Measurements from ENCODE around the gene TGOLN2. TPM values are rescaled to one million over a fixed set of nuclear protein-coding genes. Genes with fewer than 3 reads are reported as not detected.
"Not testable (repeated sequence)": the region's sequence is repeated elsewhere in the genome, so short reads cannot be mapped to it uniquely, and the experiment has no call there.

Gene TGOLN2
- total RNA-seq, 1 experiment from 2014 or later: 120 TPM

DNA sequence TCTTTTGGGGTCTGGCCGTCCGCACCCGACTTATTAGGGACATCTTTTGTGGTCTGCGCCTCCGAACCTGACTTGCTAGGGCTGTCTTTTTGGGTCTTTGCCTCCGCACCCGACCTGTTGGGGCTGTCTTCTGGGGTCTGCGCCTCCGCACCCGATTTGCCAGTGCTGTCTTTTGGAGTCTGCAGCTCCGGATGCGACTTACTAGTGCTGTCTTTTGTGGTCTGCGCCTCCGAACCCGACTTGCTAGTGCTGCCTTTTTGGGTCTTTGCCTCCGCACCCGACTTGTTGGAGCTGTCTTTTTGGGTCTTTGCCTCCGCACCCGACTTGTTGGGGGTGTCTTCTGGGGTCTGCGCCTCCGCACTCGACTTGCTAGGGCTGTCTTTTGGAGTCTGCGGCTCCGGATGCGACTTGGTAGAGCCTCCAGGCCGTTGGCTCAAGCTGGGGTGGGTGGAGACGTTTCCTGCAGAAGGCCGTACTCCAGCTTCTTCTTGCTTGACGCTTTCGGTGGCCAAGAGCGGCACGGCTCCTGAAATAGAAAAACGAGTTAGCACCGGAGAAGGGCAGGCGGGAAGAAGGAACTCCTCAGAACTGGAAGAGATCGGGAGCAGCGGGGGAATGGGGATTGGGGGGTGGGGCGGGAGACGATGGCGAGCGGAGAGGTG, 498 bp downstream of the TGOLN2 start:
- H3K4me1 ChIP-seq (replicated peaks): peaks cover 37% of the 10 kb centered on the region
- H3K27me3 ChIP-seq (replicated peaks): no peaks in the 10 kb centered on the region
- peak overlapping the region; percentile 96; the same call in 1 of the 2 replicates for H3K27ac ChIP-seq
- peak in 1 of 2 experiments; percentile 59 for DNase-seq (ENCODE audit: low read depth in 1 of 2, low spot score in 2 of 2)
- H3K9me3 ChIP-seq (replicated peaks): no peaks in the 10 kb centered on the region
- peak overlapping the region; percentile 62 for H3K4me3 ChIP-seq
- peaks cover 58% of the 10 kb centered on the region for H3K36me3 ChIP-seq

DNA sequence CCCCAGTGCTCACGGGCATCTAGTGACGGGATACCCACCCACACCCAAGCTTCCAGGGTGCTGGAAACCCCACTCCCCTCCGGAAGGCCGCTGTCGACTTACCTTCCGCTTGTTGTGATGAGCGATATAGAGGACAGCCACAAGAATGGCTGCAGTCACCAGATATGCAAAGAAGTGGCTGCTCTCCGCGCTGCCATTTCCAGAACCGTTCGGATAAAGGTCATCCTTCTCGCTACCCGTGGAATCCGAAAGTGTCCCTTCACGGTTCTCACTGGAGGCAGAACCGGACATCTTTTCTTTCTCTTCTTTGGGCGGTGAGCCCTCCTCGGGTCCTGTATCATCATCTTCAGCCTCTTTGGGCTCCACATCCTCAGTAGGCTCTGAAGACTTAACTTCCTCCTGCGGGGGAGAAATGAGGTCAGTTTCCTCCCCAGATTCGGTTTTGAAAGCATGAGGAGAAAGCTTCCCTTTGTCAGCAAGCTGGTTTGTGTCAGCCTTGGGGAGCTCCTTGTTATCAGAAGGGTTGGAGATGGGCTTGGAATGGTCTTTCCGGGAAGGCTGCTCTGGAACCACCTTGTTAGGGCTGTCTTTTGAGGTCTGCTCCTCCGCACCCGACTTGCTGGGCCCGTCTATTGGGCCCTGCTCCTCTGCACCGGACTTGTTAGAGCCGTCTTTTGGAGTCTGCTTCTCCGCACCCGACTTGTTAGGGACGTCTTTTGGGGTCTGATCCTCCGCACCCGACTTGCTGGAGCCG, 1.2 kb downstream of the TGOLN2 start:
- H3K4me3 ChIP-seq: peak overlapping the region; percentile 62
- peaks cover 65% of the 10 kb centered on the region for H3K36me3 ChIP-seq
- H3K4me1 ChIP-seq (replicated peaks): peaks cover 44% of the 10 kb centered on the region
- H3K27ac ChIP-seq: no peak overlapping the region
- peak in 1 of 2 experiments; percentile 50 for DNase-seq (ENCODE audit: low read depth in 1 of 2, low spot score in 2 of 2)
- no peaks in the 10 kb centered on the region for H3K9me3 ChIP-seq (replicated peaks)
- no peaks in the 10 kb centered on the region for H3K27me3 ChIP-seq (replicated peaks)

DNA sequence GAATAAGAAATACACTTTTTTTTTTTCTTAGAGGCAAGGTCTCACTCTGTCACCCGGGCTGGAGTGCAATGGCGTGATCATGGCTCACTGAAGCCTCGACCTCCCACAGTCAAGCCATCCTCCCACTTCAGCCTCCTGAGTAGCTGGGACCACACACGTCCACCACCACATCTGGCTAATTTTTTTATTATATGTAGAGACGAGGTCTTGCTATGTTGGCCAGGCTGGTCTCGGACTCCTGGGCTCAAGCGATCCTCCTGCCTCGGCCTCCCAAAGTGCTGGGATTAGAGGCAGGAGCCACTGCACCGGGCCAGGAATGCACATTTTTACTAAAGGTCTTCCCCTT, 2.4 kb downstream of the TGOLN2 start:
- Histone ChIP-seq H3K36me3 (peaks cover 76% of the 10 kb centered on the region), H3K4me3 (peak overlapping the region; percentile 62), H3K27ac (peak overlapping the region; percentile 38; the same call in 1 of the 2 replicates), H3K4me1 (replicated peaks) (peaks cover 54% of the 10 kb centered on the region), H3K9me3 (replicated peaks) (no peaks in the 10 kb centered on the region), H3K27me3 (replicated peaks) (no peaks in the 10 kb centered on the region)
- DNase-seq (ENCODE audit: low read depth in 1 of 2, low spot score in 2 of 2): peak; percentile 73 to 87

DNA sequence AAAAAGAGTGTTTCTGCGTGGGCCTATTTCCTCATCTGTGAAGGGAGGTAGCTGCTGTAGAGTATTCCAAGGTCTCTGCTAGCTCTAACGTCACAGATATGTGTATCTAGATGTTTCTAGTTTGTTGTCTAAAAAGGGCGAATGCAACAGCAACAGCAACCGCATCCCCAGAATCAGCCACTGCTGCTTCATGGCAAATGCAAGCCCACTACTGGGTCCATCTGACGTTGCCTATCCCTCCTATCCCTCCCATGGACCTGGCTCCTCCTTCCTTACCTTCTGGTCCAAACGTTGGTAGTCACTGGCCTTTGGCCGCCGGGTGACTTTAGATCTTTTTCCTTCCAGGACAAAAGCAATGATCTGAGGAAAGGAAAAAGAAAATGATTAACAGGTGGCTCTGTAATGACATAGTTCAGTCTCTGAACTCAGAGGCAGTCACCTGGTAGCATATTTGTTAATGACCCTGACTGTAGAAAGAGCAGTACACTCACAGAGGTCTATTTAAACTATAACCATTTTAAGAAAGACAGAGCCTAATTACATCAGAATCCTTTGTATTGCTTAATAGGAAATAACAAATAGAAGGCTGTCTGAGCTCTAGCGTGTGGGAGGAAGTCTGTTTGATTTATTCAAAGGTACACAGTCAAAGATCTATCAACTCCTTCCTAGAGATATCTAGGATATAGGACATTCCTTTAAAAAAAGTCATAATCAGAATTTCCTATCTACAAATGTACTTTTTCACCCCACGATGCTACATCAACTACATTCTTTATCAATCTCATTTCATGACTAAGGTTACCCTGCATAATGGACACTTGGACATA, 2.9 kb downstream of the TGOLN2 start:
- no peak for DNase-seq (ENCODE audit: low read depth in 1 of 2, low spot score in 2 of 2)
- peaks cover 55% of the 10 kb centered on the region for H3K4me1 ChIP-seq (replicated peaks)
- H3K4me3 ChIP-seq: peak overlapping the region; percentile 62
- H3K27me3 ChIP-seq (replicated peaks): no peaks in the 10 kb centered on the region
- no peaks in the 10 kb centered on the region for H3K9me3 ChIP-seq (replicated peaks)
- peak overlapping the region; percentile 38 for H3K27ac ChIP-seq
- H3K36me3 ChIP-seq: peaks cover 82% of the 10 kb centered on the region

DNA sequence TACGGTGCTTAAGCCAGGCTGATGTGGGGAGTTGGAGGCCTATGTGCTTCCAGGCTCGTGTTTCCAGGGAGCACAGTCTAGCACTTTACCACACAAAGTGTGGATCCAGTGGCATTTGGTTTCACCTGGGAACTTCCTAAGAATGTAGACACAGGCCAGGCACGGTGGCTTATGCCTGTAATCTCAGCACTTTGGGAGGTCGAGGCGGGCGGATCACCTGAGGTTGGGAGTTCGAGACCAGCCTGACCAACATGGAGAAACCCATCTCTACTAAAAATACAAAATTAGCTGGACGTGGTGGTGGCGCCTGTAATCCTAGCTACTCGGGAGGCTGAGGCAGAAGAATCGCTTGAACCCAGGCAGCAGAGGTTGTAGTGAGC, 3.8 kb downstream of the TGOLN2 start:
- Histone ChIP-seq H3K4me1 (replicated peaks) (peaks cover 60% of the 10 kb centered on the region), H3K36me3 (peaks cover 91% of the 10 kb centered on the region)
- H3K4me3 ChIP-seq; H3K27me3 ChIP-seq (replicated peaks); DNase-seq (ENCODE audit: low read depth in 1 of 2, low spot score in 2 of 2); H3K9me3 ChIP-seq (replicated peaks); H3K27ac ChIP-seq: not testable (repeated sequence)

DNA sequence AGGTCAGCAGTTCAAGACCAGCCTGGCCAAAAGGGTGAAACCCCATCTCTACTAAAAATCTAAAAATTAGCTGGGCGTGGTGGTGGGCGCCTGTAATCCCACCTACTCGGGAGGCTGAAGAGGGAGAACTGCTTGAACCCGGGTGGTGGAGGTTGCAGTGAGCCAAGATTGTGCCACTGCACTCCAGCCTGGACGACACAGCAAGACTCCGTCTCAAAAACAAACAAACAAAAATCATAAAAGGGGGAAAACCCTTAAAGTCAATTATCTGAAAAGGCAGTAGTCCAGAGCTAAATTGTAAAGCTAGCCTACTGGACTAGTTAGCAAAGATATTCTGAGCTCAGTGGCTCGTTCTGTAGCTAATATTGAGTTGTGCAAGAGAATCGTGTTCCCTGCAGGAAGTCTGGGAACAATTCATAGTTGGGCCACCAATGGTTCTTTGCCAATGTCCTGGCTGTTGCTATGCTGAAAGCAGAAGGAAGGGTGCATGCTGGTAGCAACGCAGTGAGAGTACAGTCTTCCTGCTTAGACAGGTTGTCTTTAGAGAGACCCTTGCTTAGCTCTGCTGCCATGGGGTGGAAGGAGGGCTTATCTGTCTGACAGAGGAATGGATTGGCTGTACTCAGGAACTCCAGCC, 4.3 kb downstream of the TGOLN2 start:
- Histone ChIP-seq H3K27ac (no peak overlapping the region), H3K4me1 (replicated peaks) (peaks cover 57% of the 10 kb centered on the region), H3K4me3 (no peak overlapping the region), H3K27me3 (replicated peaks) (no peaks in the 10 kb centered on the region), H3K36me3 (peaks cover 96% of the 10 kb centered on the region), H3K9me3 (replicated peaks) (no peaks in the 10 kb centered on the region)
- no peak for DNase-seq (ENCODE audit: low read depth in 1 of 2, low spot score in 2 of 2)

DNA sequence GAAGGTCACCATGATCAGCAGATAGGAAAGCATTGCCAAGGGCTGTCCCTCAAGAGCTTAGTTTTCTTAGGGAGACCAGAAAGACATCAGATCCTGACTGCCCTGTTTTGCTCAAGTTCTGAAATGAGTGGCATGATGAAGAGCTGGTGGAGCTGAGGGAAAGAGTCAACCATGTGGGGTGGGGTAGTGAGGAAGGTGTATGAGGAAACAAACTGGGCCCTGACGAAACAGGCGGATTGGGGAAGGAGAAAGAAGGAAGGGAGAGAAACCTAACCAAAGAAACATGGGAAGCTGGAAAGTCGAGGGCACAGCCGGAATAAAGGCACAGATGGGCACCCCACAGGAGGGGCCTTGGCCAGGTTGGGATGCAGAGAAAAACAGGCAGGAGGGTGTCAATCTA, 8.0 kb downstream of the TGOLN2 start:
- Histone ChIP-seq H3K4me3 (no peak overlapping the region), H3K27me3 (replicated peaks) (no peaks in the 10 kb centered on the region), H3K36me3 (peaks cover 86% of the 10 kb centered on the region), H3K4me1 (replicated peaks) (peaks cover 48% of the 10 kb centered on the region), H3K9me3 (replicated peaks) (no peaks in the 10 kb centered on the region), H3K27ac (no peak overlapping the region)
- DNase-seq (ENCODE audit: low read depth in 1 of 2, low spot score in 2 of 2): no peak

DNA sequence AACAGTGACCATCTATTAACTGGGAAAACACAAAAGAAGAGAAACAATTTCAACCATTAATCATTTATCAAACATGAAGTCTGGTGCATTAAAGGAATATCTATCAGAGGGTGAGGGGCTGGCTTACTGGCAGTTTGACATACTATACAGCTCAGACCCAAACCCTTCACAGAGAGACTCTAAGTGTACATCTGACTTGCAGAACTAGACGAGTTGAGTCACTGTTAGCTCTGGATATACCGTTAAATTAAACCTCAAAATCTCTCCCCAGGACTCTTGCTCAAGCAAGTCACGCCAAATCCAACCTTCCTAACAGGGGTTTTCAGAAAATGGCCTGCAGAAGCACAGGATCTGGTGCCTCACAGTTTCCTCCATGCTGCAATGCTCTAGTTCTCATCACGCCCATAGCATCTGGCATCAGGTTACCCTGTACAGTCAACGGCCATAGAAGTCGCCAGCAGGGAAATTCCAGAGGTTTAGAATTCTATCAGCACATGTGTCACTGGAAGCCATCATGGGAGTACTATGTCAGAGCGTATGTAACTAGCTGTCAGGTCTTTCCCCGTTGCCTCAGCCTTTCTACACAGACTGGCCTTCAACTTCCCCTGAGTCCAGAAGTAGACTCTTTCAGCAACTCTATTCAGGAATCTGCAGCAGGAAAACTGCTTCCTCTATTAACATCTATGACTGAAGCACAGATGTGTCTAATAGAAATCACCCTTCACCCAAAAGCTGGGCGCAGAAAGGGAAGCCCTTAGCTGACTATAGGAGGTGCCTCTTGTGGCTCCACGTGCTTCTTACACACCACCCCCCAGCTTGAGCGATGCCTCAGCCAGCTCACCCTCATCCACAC, 9.3 kb downstream of the TGOLN2 start:
- no peak overlapping the region for H3K27ac ChIP-seq
- DNase-seq (ENCODE audit: low read depth in 1 of 2, low spot score in 2 of 2): no peak
- H3K36me3 ChIP-seq: peaks cover 84% of the 10 kb centered on the region
- H3K4me1 ChIP-seq (replicated peaks): peaks cover 49% of the 10 kb centered on the region
- no peaks in the 10 kb centered on the region for H3K9me3 ChIP-seq (replicated peaks)
- no peak overlapping the region for H3K4me3 ChIP-seq
- H3K27me3 ChIP-seq (replicated peaks): no peaks in the 10 kb centered on the region

DNA sequence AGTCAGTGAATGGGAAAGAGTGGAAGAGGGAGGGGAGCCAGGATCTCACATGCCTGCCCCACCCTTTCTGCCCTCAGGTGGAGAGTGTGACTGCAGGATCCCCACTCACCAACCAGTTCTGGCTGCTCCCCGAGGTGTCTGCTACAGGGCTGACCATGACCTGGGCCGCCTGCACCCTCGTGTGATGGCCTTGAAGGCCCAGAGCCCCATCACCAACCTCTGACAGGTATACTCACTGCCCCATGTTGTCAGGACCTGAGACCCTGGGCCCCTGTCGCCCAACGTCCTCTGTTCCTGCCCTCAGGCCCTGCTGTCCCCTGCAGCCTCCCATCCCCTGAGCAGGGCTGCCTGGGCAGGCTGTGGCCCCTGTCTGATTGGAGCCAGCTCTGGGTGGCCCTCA, 11.9 kb downstream of the TGOLN2 start:
- H3K36me3 ChIP-seq: peaks cover 62% of the 10 kb centered on the region
- H3K27me3 ChIP-seq (replicated peaks): not testable (repeated sequence)

DNA sequence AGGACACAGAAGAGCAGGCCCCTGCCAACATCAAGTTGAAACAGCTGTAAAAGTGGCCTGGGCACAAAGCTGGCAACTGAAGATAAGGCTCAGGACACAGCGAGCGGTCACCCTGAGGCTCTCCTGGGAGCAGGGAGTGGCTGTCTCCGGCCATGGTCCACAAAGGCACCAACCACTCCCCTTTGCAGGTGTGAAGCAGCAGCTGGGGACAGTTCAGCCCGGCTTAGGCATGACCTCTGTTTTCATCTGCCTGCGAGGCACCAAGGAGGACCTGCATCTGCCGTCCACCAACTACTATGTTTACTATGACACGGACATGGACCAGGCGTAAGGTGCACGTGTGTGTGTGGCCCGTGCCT, 12.9 kb downstream of the TGOLN2 start:
- Histone ChIP-seq H3K4me3 (no peak overlapping the region), H3K36me3 (peaks cover 51% of the 10 kb centered on the region), H3K4me1 (replicated peaks) (peaks cover 39% of the 10 kb centered on the region), H3K27ac (no peak overlapping the region), H3K9me3 (replicated peaks) (no peaks in the 10 kb centered on the region), H3K27me3 (replicated peaks) (no peaks in the 10 kb centered on the region)
- no peak for DNase-seq (ENCODE audit: low read depth in 1 of 2, low spot score in 2 of 2)

More for the DNA sequence above, 11.9 kb downstream of the TGOLN2 start:
- H3K4me3 ChIP-seq; DNase-seq (ENCODE audit: low read depth in 1 of 2, low spot score in 2 of 2); H3K27ac ChIP-seq; H3K9me3 ChIP-seq (replicated peaks): not testable (repeated sequence)
- peaks cover 36% of the 10 kb centered on the region for H3K4me1 ChIP-seq (replicated peaks)

DNA sequence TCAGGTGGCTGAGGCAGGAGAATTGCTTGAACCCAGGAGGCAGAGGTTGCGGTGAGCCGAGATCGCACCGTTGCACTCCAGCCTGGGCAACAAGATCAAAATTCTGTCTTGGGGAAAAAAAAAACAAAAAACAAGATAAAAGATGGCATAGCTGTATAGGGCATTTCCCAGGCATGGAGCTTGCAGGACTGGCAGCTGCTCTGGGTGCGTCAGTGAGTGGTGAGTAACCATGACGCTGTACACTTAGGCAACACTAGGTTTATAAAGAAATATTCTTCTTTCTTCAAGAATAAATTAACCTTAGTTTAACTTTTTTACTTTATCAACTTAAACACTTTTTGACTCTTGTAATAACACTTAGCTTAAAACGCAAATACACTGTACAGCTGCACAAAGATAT, 15.4 kb downstream of the TGOLN2 start:
- no peak for DNase-seq (ENCODE audit: low read depth in 1 of 2, low spot score in 2 of 2)

DNA sequence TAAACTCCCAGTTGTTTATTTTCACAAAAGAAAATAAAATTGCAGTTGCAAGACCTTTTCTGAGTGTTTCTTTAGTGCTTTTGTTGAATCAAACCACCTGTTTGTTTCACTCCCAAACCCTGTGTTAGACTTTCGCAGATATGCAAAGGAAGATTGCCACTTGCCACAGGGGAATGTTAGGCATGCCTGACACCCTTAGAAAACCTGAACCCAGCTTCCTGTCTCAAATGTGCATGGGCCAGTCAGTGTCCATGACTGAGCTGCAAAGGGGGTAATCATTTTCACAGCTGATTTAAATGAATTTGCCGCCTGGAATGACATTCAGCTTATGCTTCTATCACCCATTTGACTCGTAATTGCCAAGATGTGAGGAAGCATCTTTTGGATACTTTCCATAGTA, 17.5 kb downstream of the TGOLN2 start:
- no peak for DNase-seq (ENCODE audit: low read depth in 1 of 2, low spot score in 2 of 2)
- H3K4me3 ChIP-seq: no peak overlapping the region
- no peak overlapping the region for H3K27ac ChIP-seq
- H3K4me1 ChIP-seq (replicated peaks): peaks cover 45% of the 10 kb centered on the region
- H3K27me3 ChIP-seq (replicated peaks): no peaks in the 10 kb centered on the region
- H3K9me3 ChIP-seq (replicated peaks): no peaks in the 10 kb centered on the region
- H3K36me3 ChIP-seq: peaks cover 23% of the 10 kb centered on the region

More for the DNA sequence above, 15.4 kb downstream of the TGOLN2 start:
- Histone ChIP-seq H3K27ac (peak overlapping the region; percentile 36; the same call in 1 of the 2 replicates), H3K36me3 (peaks cover 30% of the 10 kb centered on the region), H3K4me3 (no peak overlapping the region), H3K4me1 (replicated peaks) (peaks cover 45% of the 10 kb centered on the region), H3K27me3 (replicated peaks) (no peaks in the 10 kb centered on the region), H3K9me3 (replicated peaks) (no peaks in the 10 kb centered on the region)

Data from SJSA1 (cell line).